Ureter (tissue), 1 donor: Measurements from ENCODE around the gene DISC1. TPM values are rescaled to one million over a fixed set of nuclear protein-coding genes. Genes with fewer than 3 reads are reported as not detected.
"Not testable (repeated sequence)": the region's sequence is repeated elsewhere in the genome, so short reads cannot be mapped to it uniquely, and the experiment has no call there.

ENCODE experiments used
- DNase-seq: peaks from one replicate; pipeline ENCODE4 v3.0.0-alpha.2; 2020; ENCODE audit warnings: low spot score
- total RNA-seq: library from RNA; stranded (reverse); gene quantifications from one replicate; pipeline ENCODE4 v1.2.4, GENCODE V29; 2023
- donor health status: DM: yes; HTN: yes; CAD: no.

DISC1 gene
- total RNA-seq, 1 donor from 2014 or later: 9.6 TPM

GRCh38 chr1:231699784-231700183 is 73.2 kb downstream of the DISC1 start:
- no peak for DNase-seq

GRCh38 chr1:231701306-231701705 is 74.7 kb downstream of the DISC1 start:
- DNase-seq: no peak

GRCh38 chr1:231702331-231702730 is 75.7 kb downstream of the DISC1 start:
- no peak for DNase-seq

- no peak for DNase-seq
These were observed 76.2 kb downstream of the DISC1 start for GRCh38 chr1:231702804-231703203.

GRCh38 chr1:231705806-231706760 is 79.5 kb downstream of the DISC1 start:
- DNase-seq: no peak

GRCh38 chr1:231706934-231707333 is 80.3 kb downstream of the DISC1 start:
- DNase-seq: no peak

GRCh38 chr1:231707407-231707806 is 80.8 kb downstream of the DISC1 start:
- no peak for DNase-seq

- DNase-seq: no peak
These were observed 81.8 kb downstream of the DISC1 start for GRCh38 chr1:231708394-231708793.

- no peak for DNase-seq
These were observed 87.8 kb downstream of the DISC1 start for GRCh38 chr1:231714440-231714839.

GRCh38 chr1:231715816-231716722 is 89.5 kb downstream of the DISC1 start:
- DNase-seq: no peak

- DNase-seq: no peak
These were observed 90.3 kb downstream of the DISC1 start for GRCh38 chr1:231716879-231717278.

GRCh38 chr1:231719485-231720183 is 93.0 kb downstream of the DISC1 start:
- no peak for DNase-seq

- DNase-seq: no peak
These were observed 94.2 kb downstream of the DISC1 start for GRCh38 chr1:231720652-231721325.

- DNase-seq: no peak
These were observed 94.8 kb downstream of the DISC1 start for GRCh38 chr1:231721436-231721835.

- no peak for DNase-seq
These were observed 95.8 kb downstream of the DISC1 start for GRCh38 chr1:231722356-231722755.

GRCh38 chr1:231723146-231723545 is 96.6 kb downstream of the DISC1 start:
- no peak for DNase-seq

GRCh38 chr1:231724041-231724440 is 97.5 kb downstream of the DISC1 start:
- DNase-seq: no peak

- no peak for DNase-seq
These were observed 98.5 kb downstream of the DISC1 start for GRCh38 chr1:231724876-231725647.

GRCh38 chr1:231727171-231727570 is 100.6 kb downstream of the DISC1 start:
- no peak for DNase-seq

- DNase-seq: not testable (repeated sequence)
These were observed 102.4 kb downstream of the DISC1 start for GRCh38 chr1:231728987-231729386.
